Osteoblast (primary cell): ENCODE data around the gene CALR3. TPM values are rescaled to one million over a fixed set of nuclear protein-coding genes. Genes with fewer than 3 reads are reported as not detected.

Source experiments
- DNase-seq: peaks from one replicate; pipeline ENCODE4 v3.0.0; 2011; ENCODE audit warnings: low spot score, mixed read lengths; ENCODE audit not compliant: insufficient read length; ENCODE audit errors: missing footprints
- H2AFZ ChIP-seq: 2 replicates; pipeline ENCODE4 v1.6.0; 2011; ENCODE audit warnings: mild to moderate bottlenecking, low read length
- H3K27ac ChIP-seq: 2 replicates; pipeline ENCODE4 v1.5.1; 2011; ENCODE audit warnings: mild to moderate bottlenecking, low read depth, low read length, moderate library complexity
- H3K27me3 ChIP-seq: 2 replicates; pipeline ENCODE4 v1.6.0; 2012; ENCODE audit warnings: mild to moderate bottlenecking, control low read depth, inconsistent platforms, low read length, moderate library complexity; ENCODE audit not compliant: insufficient read depth
- H3K36me3 ChIP-seq: 2 replicates; pipeline ENCODE4 v1.5.1; 2011; ENCODE audit warnings: mild to moderate bottlenecking, low read length, control low read depth, moderate library complexity; ENCODE audit not compliant: insufficient read depth
- H3K4me1 ChIP-seq: 2 replicates; pipeline ENCODE4 v1.5.1; 2011; ENCODE audit warnings: mild to moderate bottlenecking, low read length, control low read depth, moderate library complexity; ENCODE audit not compliant: insufficient read depth
- H3K4me2 ChIP-seq: 2 replicates; pipeline ENCODE4 v1.6.0; 2011; ENCODE audit warnings: mild to moderate bottlenecking, low read length; ENCODE audit not compliant: insufficient read depth
- H3K4me3 ChIP-seq: fragments of 200-600 bp; sonication (generic); 3 replicates; pipeline ENCODE4 v1.5.1; 2012; ENCODE audit warnings: mild to moderate bottlenecking, low read length, inconsistent platforms; ENCODE audit not compliant: insufficient read depth
- H3K79me2 ChIP-seq: 2 replicates; pipeline ENCODE4 v1.6.0; 2012; ENCODE audit warnings: mild to moderate bottlenecking, low read length, control low read depth, inconsistent platforms; ENCODE audit not compliant: insufficient read depth
- H3K9me3 ChIP-seq: 2 replicates; pipeline ENCODE4 v1.5.1; 2011; ENCODE audit warnings: low read depth, low read length, control low read depth
- H4K20me1 ChIP-seq: 2 replicates; pipeline ENCODE4 v1.6.0; 2012; ENCODE audit warnings: mild to moderate bottlenecking, low read length, control low read depth; ENCODE audit not compliant: insufficient read depth
- total RNA-seq: library from RNA; depleted of rRNA; stranded (reverse); fragments of >200 nt; gene quantifications from 2 replicates; pipeline ENCODE4 v1.2.3, GENCODE V29; 2012
- TF ChIP-seq, protein P1 (sequence below): IDR thresholded peaks from 2 replicates; pipeline ENCODE4 v1.5.1; 2011; ENCODE audit warnings: mild to moderate bottlenecking, low read depth, low read length, moderate library complexity; ENCODE audit errors: extremely low read depth

Gene CALR3
- total RNA-seq, 1 donor = not detected

DNA sequence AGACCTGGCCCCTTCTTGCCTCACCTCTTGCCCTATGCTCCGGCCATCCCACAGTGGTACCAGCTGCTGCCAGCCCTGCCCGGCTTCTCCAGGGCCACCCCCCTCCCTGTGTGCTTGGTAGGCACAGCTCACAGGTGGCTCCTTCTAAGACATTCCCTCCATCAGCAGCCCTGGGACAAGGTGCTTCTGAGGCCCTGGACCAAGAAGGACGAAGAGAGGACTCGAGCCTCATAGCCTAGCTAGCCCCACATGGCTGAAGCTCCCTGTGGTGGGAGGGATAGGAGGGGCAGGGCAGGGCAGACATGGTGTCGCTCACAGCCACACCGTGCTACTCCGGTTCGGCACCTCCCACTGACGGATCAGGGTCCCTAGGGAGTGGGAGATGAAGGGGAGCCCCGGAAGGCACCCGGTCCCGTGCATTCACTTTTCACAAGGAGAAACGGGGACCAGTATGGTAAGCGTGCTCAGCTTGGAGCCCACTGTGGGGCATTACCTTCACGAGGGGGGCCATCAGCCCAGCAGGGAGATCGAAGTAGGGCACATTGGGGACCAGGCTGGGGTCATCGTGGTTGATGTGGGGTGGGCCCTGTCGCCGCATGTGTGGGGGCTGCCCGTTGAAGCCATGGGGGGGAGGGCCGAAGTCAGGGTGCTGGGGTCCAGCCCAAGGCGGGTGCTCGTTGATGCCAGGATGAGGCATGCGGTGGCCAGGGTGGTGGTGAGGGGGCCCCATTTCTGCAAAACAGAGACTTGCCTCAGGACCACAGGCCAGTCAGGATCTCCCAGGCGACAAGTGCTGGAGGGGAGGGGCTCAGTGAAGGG lies 26.8 kb upstream of the CALR3 start:
- no peaks in the 10 kb centered on the region for H3K27me3 ChIP-seq
- no peak overlapping the region for H2AFZ ChIP-seq
- peaks cover 15% of the 10 kb centered on the region for H4K20me1 ChIP-seq
- peaks cover 76% of the 10 kb centered on the region for H3K36me3 ChIP-seq
- H3K79me2 ChIP-seq = peaks cover 2% of the 10 kb centered on the region
- no peaks in the 10 kb centered on the region for H3K9me3 ChIP-seq
- TF ChIP-seq, protein P1, sequence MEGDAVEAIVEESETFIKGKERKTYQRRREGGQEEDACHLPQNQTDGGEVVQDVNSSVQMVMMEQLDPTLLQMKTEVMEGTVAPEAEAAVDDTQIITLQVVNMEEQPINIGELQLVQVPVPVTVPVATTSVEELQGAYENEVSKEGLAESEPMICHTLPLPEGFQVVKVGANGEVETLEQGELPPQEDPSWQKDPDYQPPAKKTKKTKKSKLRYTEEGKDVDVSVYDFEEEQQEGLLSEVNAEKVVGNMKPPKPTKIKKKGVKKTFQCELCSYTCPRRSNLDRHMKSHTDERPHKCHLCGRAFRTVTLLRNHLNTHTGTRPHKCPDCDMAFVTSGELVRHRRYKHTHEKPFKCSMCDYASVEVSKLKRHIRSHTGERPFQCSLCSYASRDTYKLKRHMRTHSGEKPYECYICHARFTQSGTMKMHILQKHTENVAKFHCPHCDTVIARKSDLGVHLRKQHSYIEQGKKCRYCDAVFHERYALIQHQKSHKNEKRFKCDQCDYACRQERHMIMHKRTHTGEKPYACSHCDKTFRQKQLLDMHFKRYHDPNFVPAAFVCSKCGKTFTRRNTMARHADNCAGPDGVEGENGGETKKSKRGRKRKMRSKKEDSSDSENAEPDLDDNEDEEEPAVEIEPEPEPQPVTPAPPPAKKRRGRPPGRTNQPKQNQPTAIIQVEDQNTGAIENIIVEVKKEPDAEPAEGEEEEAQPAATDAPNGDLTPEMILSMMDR = no peak
- H3K4me1 ChIP-seq = no peaks in the 10 kb centered on the region
- H3K4me3 ChIP-seq = no peak overlapping the region
- H3K27ac ChIP-seq = no peak overlapping the region
- peak; percentile 86 for DNase-seq
- H3K4me2 ChIP-seq = no peak overlapping the region

DNA sequence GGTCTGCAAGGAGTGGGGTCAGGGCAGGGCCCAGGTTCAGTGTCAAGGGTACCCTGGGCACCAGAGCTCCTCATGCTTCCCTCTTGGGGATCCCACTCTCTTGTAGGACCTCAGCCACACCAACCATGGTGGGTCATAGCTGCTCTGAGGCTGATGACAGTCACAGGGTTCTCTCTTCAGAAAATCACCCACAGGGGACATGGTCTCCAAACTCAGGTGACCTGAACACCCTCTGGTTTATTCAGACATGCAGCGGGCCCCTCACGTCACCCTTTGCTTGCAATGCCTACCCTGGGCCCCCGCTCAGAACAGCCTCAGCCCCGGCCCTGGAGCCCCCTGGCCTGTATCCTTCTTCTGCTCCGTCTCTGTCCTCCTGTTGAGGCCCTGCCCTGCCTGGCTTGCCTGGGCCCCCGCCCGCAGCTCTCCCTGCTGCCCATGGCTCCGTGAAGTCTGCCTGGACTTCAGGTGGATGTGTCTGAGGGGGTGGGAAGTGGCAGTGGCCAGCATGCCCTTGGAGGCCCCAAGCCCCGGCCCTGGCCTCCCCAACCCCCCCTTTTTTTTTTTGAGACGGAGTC lies 25.8 kb upstream of the CALR3 start:
- Histone ChIP-seq H3K79me2 (no peaks in the 10 kb centered on the region), H3K36me3 (peaks cover 76% of the 10 kb centered on the region), H2AFZ (no peak overlapping the region), H3K4me2 (no peak overlapping the region), H3K4me1 (no peaks in the 10 kb centered on the region), H4K20me1 (peaks cover 12% of the 10 kb centered on the region), H3K9me3 (no peaks in the 10 kb centered on the region), H3K27ac (no peak overlapping the region), H3K4me3 (no peak overlapping the region), H3K27me3 (no peaks in the 10 kb centered on the region)
- TF ChIP-seq, protein P1 = no peak
- DNase-seq = peak; percentile 75

DNA sequence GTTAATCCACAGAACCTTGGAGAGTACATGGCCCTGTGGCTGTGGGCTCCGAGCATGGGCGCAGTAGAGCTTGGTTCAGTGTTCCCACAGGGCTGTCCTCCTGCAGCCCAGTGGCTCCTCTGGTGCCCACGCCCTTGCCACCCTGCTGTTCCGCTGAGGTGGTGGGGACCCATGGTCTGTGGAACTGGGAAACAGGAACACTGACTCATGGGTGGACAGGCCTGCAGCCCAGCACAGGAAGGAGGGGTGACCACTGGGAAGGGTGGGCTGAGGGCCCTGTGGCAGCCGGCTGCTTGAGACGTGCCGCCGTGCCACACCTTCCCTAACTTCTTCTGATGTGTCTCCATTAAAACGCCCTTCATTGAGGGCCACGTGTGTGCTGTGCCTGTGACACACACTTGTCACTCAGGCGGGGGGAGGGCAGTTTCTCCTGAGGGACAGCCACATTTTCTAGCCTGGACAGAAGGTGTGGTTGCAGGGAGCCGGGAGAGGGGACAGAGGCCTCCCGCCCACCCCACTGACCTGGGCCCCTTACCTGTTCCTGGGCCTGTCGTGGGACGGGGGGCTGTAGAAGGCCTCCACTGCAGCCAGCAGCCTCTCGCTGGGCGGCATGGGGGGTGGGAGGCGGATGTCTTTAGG lies 25.1 kb upstream of the CALR3 start:
- peak; percentile 83 for DNase-seq
- peaks cover 76% of the 10 kb centered on the region for H3K36me3 ChIP-seq

More for the DNA sequence above, 25.1 kb upstream of the CALR3 start:
- H3K4me1 ChIP-seq = no peaks in the 10 kb centered on the region
- no peak overlapping the region for H3K27ac ChIP-seq
- H2AFZ ChIP-seq = no peak overlapping the region
- no peak overlapping the region for H3K4me3 ChIP-seq
- TF ChIP-seq, protein P1 = no peak
- H3K9me3 ChIP-seq = no peaks in the 10 kb centered on the region
- no peaks in the 10 kb centered on the region for H3K27me3 ChIP-seq
- H3K79me2 ChIP-seq = no peaks in the 10 kb centered on the region
- peaks cover 12% of the 10 kb centered on the region for H4K20me1 ChIP-seq
- H3K4me2 ChIP-seq = no peak overlapping the region
